ENCODE results near the gene MBNL2. TPM values are rescaled to one million over a fixed set of nuclear protein-coding genes. Genes with fewer than 3 reads are reported as not detected.

The MBNL2 gene
- total and polyA plus RNA-seq, 7 donors, result 11.8 to 110 (median 84.7) TPM

- DNase-seq, result no peak
- H3K36me3 ChIP-seq, result no peaks in the 10 kb centered on the region
- TF ChIP-seq POLR2A (IDR thresholded peaks at IDR 0.05) (no peak), POLR2AphosphoS5 (IDR thresholded peaks at IDR 0.05) (no peak), EP300 (IDR thresholded peaks at IDR 0.05) (no peak), CTCF (IDR thresholded peaks at IDR 0.05) (no peak)
- peak overlapping the region in 2 of 4 donors; percentile 75 to 84 for H3K27ac ChIP-seq
- no peaks in the 10 kb centered on the region for H3K9me3 ChIP-seq
- WGBS, 2 donors, result 94 to 96% methylated on average over 5 of the region's 5 CpGs
- no peak overlapping the region for H3K4me3 ChIP-seq
- no peaks in the 10 kb centered on the region for H3K27me3 ChIP-seq
- peaks cover 0 to 97% (median 83%) of the 10 kb centered on the region in 4 donors for H3K4me1 ChIP-seq
- intact Hi-C loops (cut with DNase I), result no loop called here
These were observed 102.0 kb downstream of the MBNL2 start for GRCh38 chr13:97324115-97324514.

DNA sequence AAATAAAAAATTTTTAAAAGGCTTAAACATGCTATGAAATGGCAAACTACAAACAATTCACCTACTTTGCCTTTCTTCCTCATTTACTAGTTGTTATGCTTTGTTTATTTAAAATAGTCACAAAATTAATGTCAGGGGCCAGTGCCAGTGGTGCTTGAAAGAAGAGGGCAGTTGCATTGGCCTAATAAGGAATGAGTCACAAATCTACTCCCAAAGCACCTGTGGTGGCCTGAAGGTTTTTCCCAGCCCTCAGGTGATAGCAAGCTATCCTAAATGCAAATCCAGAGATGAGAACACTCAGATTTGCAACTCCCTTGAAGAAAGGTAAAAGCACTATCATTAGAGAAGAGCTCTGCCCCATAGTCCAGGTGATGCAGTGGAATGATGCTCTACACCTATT, 103.6 kb downstream of the MBNL2 start:
- peaks cover 0 to 99% (median 87%) of the 10 kb centered on the region in 4 donors for H3K4me1 ChIP-seq
- intact Hi-C loops (cut with DNase I), result no loop called here
- TF ChIP-seq POLR2AphosphoS5 (IDR thresholded peaks at IDR 0.05), result no peak
- no peak for TF ChIP-seq EP300 (IDR thresholded peaks at IDR 0.05)
- no peak for TF ChIP-seq POLR2A (IDR thresholded peaks at IDR 0.05)
- TF ChIP-seq CTCF (IDR thresholded peaks at IDR 0.05), result no peak
- no peaks in the 10 kb centered on the region for H3K36me3 ChIP-seq
- no peak overlapping the region for H3K4me3 ChIP-seq
- no peaks in the 10 kb centered on the region for H3K27me3 ChIP-seq
- no peaks in the 10 kb centered on the region for H3K9me3 ChIP-seq
- no peak for DNase-seq
- peak overlapping the region in 2 of 4 donors; percentile 75 to 84 for H3K27ac ChIP-seq

DNA sequence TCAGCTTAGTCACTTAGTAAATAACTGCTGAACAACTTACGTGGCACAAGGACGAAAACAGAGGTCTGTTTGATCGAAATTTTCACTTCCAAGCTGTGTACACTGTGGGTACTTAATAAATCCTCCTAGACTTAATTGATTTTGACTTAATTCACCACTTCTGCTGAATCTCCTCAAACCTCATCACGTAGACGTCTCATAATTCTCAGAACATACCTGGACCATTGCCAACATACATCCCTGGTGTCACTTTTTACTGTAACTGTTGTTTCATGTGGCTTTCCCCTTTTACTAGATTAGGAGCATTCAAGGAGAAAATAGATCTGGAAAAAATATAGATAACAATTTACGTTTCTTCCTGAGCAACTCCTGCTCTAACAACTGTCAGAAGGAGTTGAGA, 105.0 kb downstream of the MBNL2 start:
- intact Hi-C loops (cut with DNase I), result no loop called here
- 84 to 90% methylated on average over 6 of the region's 6 CpGs for WGBS, 2 donors
- H3K4me1 ChIP-seq, result peaks cover 0 to 99% (median 82%) of the 10 kb centered on the region in 4 donors

DNA sequence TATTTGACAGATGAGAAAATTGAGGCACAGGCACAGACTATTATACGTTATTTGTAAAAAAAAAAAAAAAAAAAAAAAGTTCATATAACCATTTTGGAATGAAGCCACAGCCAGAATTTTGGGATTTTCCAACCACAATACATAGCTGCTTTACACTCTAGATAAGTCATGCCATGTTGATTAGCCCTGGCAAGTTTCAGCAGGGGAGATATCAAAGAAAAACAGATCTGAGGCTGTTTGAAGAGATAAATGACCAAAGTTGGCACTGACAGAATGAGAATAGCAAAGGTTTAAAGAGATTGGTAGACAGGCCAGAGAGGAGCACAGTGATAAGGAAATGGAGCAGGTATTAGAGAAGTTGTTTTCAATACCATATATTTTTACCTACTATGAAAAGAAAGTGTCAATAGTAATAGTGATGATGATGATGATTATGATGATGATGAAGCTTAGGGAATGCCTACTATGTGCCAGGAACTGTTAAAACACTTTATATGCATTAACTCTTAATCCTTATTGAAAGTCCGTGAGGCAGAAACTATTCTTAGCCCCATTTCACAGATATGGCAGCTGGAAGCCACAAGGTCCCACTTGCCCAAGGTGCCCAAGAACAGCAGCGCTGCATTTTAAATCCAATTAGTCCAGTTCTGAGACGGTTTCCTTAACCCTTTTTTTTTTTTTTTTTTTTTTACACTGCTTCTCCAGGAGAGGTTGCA, 105.5 kb downstream of the MBNL2 start:
- Histone ChIP-seq H3K4me3 (no peak overlapping the region), H3K4me1 (peaks cover 0 to 98% (median 82%) of the 10 kb centered on the region in 4 donors), H3K27me3 (no peaks in the 10 kb centered on the region), H3K36me3 (no peaks in the 10 kb centered on the region), H3K27ac (peak overlapping the region; percentile 62 to 80 (median 72)), H3K9me3 (no peaks in the 10 kb centered on the region)
- intact Hi-C loops (cut with DNase I), result no loop called here
- DNase-seq, result no peak
- no peak for TF ChIP-seq CTCF (IDR thresholded peaks at IDR 0.05)
- no peak for TF ChIP-seq POLR2AphosphoS5 (IDR thresholded peaks at IDR 0.05)
- no peak for TF ChIP-seq POLR2A (IDR thresholded peaks at IDR 0.05)
- no peak for TF ChIP-seq EP300 (IDR thresholded peaks at IDR 0.05)
- 81 to 86% methylated on average over 4 of the region's 4 CpGs for WGBS, 2 donors

More for the DNA sequence above, 105.0 kb downstream of the MBNL2 start:
- H3K36me3 ChIP-seq, result no peaks in the 10 kb centered on the region
- peak overlapping the region in 2 of 4 donors; percentile 75 to 80 for H3K27ac ChIP-seq
- H3K4me3 ChIP-seq, result no peak overlapping the region
- TF ChIP-seq CTCF (IDR thresholded peaks at IDR 0.05) (no peak), POLR2A (IDR thresholded peaks at IDR 0.05) (no peak), POLR2AphosphoS5 (IDR thresholded peaks at IDR 0.05) (no peak), EP300 (IDR thresholded peaks at IDR 0.05) (no peak)
- H3K27me3 ChIP-seq, result no peaks in the 10 kb centered on the region
- DNase-seq, result no peak
- H3K9me3 ChIP-seq, result no peaks in the 10 kb centered on the region
